ENCODE data around the gene PRR18. TPM values are rescaled to one million over a fixed set of nuclear protein-coding genes. Genes with fewer than 3 reads are reported as not detected.

PRR18 gene
- total RNA-seq, 1 donor from 2014 or later: not detected

DNA sequence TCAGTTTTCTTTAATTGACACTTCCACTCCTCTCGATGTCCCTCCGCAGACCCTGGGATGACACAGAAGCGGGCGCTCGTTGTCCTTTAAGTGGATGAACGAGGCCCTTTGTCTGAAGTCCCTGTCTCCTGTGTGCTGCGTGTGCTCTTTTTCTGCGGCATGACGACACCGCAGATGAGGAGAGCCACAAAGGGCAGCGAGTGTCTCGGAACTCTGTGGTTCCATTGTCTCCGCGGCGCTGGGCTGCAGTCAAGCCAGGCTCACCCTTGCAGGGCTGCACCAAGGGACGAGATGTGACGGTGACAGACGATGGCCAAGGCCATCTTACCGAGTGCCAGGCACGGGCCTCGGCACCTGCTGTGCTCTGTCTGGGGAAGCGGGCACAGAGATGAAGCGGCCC is 10.6 kb downstream of the PRR18 start:
- no peaks in the 10 kb centered on the region for H3K27me3 ChIP-seq
- H3K9me3 ChIP-seq: no peaks in the 10 kb centered on the region
- TF ChIP-seq, protein P1, sequence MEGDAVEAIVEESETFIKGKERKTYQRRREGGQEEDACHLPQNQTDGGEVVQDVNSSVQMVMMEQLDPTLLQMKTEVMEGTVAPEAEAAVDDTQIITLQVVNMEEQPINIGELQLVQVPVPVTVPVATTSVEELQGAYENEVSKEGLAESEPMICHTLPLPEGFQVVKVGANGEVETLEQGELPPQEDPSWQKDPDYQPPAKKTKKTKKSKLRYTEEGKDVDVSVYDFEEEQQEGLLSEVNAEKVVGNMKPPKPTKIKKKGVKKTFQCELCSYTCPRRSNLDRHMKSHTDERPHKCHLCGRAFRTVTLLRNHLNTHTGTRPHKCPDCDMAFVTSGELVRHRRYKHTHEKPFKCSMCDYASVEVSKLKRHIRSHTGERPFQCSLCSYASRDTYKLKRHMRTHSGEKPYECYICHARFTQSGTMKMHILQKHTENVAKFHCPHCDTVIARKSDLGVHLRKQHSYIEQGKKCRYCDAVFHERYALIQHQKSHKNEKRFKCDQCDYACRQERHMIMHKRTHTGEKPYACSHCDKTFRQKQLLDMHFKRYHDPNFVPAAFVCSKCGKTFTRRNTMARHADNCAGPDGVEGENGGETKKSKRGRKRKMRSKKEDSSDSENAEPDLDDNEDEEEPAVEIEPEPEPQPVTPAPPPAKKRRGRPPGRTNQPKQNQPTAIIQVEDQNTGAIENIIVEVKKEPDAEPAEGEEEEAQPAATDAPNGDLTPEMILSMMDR (IDR thresholded peaks at IDR 0.05): no peak
- intact Hi-C loops (cut with DNase I): no loop called here
- no peak overlapping the region for H3K4me3 ChIP-seq
- H3K27ac ChIP-seq: no peak overlapping the region
- no peaks in the 10 kb centered on the region for H3K4me1 ChIP-seq
- no peaks in the 10 kb centered on the region for H3K36me3 ChIP-seq
- no peak for DNase-seq (ENCODE audit: low spot score in 2 of 2)

DNA sequence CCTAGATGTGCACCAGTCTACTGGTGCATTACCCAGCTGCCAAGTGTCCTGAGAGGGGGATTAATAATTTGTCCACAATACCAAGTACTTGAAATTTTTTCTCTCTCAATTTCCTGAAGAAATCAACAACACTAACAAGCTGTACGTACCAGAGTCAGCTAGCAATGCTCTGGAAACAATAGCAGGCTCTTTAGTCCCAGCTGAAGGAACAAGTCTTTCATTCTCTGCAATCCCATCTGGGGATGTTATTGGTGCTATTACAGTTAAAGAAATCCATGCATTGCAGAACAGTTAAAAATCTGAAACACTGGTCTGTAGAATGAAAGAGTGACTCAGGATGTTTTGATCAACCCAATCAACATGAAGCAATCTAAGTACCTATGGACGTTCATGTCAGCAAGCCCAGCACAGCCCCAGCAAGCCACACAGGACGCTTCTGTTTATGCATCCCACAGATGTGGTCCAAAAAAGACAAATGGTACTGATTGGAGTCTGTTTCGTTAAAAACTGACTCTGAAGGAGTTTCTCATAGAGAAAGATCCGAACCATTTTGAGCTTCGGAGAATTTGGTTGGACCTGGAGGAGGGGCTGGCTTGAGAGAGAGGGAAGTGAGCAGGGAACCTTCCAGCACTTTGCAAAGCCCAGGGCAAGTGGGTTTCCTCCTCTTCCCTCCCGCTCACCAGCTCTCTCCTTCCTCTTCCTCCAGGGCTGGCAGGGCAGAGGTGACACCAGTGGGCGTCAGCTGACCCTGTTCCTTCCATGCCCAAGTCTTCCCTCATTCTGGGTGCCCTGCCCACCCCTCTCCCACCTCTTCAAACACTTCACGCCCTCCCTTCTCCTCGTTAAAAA is 11.9 kb downstream of the PRR18 start:
- intact Hi-C loops (cut with DNase I): no loop called here
- TF ChIP-seq, protein P1 (IDR thresholded peaks at IDR 0.05): no peak

DNA sequence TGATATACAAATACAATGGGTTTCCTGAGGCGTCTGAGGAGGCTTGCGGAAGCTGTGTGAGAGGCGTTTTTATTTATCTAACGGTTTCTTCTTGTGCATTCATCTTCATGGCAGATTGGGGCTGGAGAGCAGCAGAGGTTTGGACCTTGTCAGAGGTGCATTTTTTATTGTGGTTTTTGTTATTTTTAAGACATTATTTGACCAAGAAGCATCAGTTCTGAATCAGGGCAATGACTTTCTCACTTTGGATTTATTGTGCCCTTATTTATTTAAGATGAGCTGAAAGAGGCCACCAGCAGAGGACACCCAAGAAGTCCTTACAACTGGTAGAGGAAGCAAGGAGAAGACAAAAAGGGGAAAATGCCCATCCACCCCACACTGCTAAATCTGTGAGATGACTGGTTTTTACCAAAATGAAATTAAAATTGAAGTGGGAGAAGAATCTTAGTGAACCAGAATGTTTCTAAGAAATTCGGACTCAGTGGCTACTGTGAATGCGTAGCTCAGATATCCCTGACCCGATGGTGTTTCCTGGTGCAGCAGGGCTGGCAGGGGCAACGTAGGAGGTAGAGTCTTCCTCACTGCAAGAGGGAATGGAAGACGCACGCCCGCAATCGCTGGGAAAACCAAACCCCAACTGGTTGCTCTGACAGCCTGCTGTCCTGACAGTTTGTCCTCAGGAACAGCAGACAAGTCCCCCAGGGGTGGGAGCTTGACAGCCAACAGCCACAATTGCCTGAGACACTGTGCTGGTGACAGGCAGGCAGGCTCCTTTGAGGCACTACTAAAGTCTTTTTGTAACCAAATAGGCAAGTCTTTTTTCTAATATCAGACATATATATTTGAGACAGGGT is 14.2 kb downstream of the PRR18 start:
- TF ChIP-seq, protein P1 (IDR thresholded peaks at IDR 0.05): no peak
- no peaks in the 10 kb centered on the region for H3K4me1 ChIP-seq
- H3K36me3 ChIP-seq: no peaks in the 10 kb centered on the region
- no peak overlapping the region for H3K27ac ChIP-seq
- intact Hi-C loops (cut with DNase I): no loop called here
- no peaks in the 10 kb centered on the region for H3K9me3 ChIP-seq
- no peak overlapping the region for H3K4me3 ChIP-seq
- no peaks in the 10 kb centered on the region for H3K27me3 ChIP-seq
- no peak for DNase-seq (ENCODE audit: low spot score in 2 of 2)

More for the DNA sequence above, 11.9 kb downstream of the PRR18 start:
- H3K36me3 ChIP-seq: no peaks in the 10 kb centered on the region
- H3K27ac ChIP-seq: no peak overlapping the region
- DNase-seq (ENCODE audit: low spot score in 2 of 2): no peak
- H3K4me3 ChIP-seq: no peak overlapping the region
- H3K9me3 ChIP-seq: no peaks in the 10 kb centered on the region
- no peaks in the 10 kb centered on the region for H3K4me1 ChIP-seq
- no peaks in the 10 kb centered on the region for H3K27me3 ChIP-seq

DNA sequence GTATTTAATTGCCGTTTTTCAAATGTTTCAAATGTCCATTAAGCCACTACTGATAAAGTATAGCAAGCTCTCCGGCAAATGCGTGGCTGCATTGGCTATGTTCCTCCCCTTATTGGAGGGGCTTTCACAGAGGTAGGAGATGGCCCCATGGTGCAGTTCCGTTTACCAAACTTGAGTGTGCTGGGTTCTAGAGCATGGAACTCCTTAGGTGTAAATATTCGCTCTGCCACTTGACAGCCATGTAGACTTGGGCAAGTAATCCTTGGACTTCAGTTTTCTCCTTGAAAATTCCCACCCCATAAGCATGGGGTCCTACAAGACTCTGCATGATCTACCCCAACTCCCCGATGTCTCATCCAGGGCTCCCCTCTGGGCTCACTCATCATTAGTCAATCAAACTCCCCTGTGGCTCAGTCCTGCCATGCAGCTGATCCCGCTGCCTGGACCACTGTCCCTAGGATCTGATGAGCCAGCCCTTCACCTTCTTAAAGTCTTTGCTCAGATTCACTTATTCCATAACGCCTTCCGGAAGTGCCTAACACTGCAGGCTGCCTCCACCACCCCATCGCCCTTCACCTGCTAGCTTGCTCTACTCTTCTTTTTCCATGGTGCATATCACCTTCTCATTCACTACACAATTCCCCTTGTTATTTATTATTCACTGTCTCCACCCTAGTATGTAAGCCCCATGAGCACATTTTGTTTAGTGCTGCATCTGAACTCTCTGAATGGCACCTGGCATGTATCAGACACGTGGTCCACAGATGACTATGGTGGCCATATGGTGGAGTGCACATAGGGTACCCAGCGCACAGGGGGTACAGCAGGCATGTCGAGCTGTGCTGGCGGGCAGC is 18.8 kb downstream of the PRR18 start:
- intact Hi-C loops (cut with DNase I): no loop called here
- TF ChIP-seq, protein P1 (IDR thresholded peaks at IDR 0.05): no peak
- H3K36me3 ChIP-seq: no peaks in the 10 kb centered on the region
- H3K27me3 ChIP-seq: no peaks in the 10 kb centered on the region
- DNase-seq (ENCODE audit: low spot score in 2 of 2): no peak
- H3K4me3 ChIP-seq: no peak overlapping the region
- no peaks in the 10 kb centered on the region for H3K9me3 ChIP-seq
- no peaks in the 10 kb centered on the region for H3K4me1 ChIP-seq
- no peak overlapping the region for H3K27ac ChIP-seq

DNA sequence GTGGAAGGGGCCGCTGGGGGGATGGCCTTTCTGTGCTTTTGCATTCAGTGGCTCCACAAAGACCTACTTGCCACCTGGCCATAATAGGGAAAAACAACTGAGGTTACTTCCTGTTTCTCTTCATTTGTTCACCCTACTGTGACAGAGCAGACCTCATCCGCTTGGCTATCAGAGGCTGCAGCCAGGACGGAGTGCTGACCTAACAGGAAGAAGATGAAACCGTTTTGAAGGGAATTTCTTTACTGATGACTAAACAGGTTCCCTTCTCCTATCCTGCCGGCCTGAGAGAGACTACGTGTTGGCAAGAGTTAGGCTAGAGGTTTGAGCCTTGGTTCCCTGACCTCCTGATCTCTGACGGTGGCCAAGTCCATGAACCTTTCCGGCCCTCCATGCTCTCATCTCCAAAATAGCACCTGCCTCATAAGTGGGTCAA is 21.3 kb downstream of the PRR18 start:
- no peaks in the 10 kb centered on the region for H3K9me3 ChIP-seq
- H3K4me1 ChIP-seq: no peaks in the 10 kb centered on the region
- intact Hi-C loops (cut with DNase I): no loop called here
- DNase-seq (ENCODE audit: low spot score in 2 of 2): no peak
- no peaks in the 10 kb centered on the region for H3K36me3 ChIP-seq
- H3K27me3 ChIP-seq: no peaks in the 10 kb centered on the region
- no peak overlapping the region for H3K27ac ChIP-seq
- TF ChIP-seq, protein P1 (IDR thresholded peaks at IDR 0.05): no peak
- H3K4me3 ChIP-seq: no peak overlapping the region
